H1 (cell line): ENCODE data around the gene BCL7B.

Source experiments
- ASH2L ChIP-seq: fragments of 200-600, 300-600 bp; sonication (generic); IDR thresholded peaks from one replicate; pipeline ENCODE4 v1.7.1; 2017; ENCODE audit warnings: low read length
- CEBPB ChIP-seq: IDR thresholded peaks from 2 replicates; pipeline ENCODE4 v1.6.1; 2012; ENCODE audit warnings: low read depth, low read length
- CREB1 ChIP-seq: IDR thresholded peaks from 2 replicates; pipeline ENCODE4 v1.6.1; 2012; ENCODE audit warnings: inconsistent platforms
- EP300 ChIP-seq, 2 experiments: IDR thresholded peaks; 1 replicate in 1 of 2; 2 replicates in 1 of 2; pipeline ENCODE4 v1.6.1; 2011 to 2012; ENCODE audit warnings: low read depth in 2 of 2, low read length in 2 of 2, mild to moderate bottlenecking in 2 of 2, borderline replicate concordance in 1 of 2, inconsistent platforms in 1 of 2, moderate library complexity in 1 of 2
- TAF1 ChIP-seq: IDR thresholded peaks from 2 replicates; pipeline ENCODE4 v1.6.1; 2011; ENCODE audit warnings: mild to moderate bottlenecking, low read depth, low read length
- TF ChIP-seq, protein P1 (sequence below), 3 experiments: IDR thresholded peaks; 1 replicate in 2 of 3; 2 replicates in 1 of 3; pipeline versions ENCODE4 v1.5.1 to v1.6.1; 2011; ENCODE audit warnings: low read length in 3 of 3, mild to moderate bottlenecking in 3 of 3, inconsistent platforms in 2 of 3, low read depth in 1 of 3, moderate library complexity in 1 of 3; ENCODE audit not compliant: insufficient read depth in 1 of 3; ENCODE audit errors: control extremely low read depth in 1 of 3
- TF ChIP-seq, protein P2 (sequence below): IDR thresholded peaks from 2 replicates; pipeline ENCODE4 v1.6.1; 2011; ENCODE audit warnings: low read length, improper control_type of control experiment

DNA sequence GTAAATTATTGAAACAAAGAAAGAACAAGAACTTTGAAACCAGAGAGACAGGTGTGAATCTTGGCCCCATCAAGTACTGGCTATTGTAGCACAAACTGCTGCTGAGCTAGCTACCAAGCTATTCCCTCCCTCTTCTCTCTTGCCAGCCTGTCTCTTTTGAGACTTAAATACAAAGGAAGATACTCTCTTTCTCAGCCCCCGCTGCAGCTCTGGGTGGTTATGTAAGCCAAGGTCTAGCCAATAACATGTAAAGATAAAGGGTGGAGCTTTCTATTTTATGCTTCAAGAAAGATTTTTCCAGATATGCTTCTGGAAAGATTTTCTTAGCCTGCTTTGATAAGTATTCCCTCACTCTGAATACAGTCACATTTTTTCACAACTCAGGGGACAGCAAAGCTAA is 52.6 kb downstream of the BCL7B start:
- TF ChIP-seq ASH2L (no peak), TAF1 (no peak), EP300 (IDR thresholded peaks at IDR 0.05; ENCODE audit: borderline replicate concordance in 1 of 2, low read depth in 2 of 2, low read length in 2 of 2) (no peak), CEBPB (no peak), CREB1 (no peak)
- TF ChIP-seq, protein P1, sequence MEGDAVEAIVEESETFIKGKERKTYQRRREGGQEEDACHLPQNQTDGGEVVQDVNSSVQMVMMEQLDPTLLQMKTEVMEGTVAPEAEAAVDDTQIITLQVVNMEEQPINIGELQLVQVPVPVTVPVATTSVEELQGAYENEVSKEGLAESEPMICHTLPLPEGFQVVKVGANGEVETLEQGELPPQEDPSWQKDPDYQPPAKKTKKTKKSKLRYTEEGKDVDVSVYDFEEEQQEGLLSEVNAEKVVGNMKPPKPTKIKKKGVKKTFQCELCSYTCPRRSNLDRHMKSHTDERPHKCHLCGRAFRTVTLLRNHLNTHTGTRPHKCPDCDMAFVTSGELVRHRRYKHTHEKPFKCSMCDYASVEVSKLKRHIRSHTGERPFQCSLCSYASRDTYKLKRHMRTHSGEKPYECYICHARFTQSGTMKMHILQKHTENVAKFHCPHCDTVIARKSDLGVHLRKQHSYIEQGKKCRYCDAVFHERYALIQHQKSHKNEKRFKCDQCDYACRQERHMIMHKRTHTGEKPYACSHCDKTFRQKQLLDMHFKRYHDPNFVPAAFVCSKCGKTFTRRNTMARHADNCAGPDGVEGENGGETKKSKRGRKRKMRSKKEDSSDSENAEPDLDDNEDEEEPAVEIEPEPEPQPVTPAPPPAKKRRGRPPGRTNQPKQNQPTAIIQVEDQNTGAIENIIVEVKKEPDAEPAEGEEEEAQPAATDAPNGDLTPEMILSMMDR (IDR thresholded peaks at IDR 0.05; ENCODE audit: control extremely low read depth in 1 of 3, insufficient read depth in 1 of 3, low read depth in 1 of 3, low read length in 3 of 3), result no peak
- TF ChIP-seq, protein P2, sequence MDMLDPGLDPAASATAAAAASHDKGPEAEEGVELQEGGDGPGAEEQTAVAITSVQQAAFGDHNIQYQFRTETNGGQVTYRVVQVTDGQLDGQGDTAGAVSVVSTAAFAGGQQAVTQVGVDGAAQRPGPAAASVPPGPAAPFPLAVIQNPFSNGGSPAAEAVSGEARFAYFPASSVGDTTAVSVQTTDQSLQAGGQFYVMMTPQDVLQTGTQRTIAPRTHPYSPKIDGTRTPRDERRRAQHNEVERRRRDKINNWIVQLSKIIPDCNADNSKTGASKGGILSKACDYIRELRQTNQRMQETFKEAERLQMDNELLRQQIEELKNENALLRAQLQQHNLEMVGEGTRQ, result no peak
